Prostate gland (tissue), 2 donors: ENCODE measurements around the gene CRYGN. TPM values are rescaled to one million over a fixed set of nuclear protein-coding genes. Genes with fewer than 3 reads are reported as not detected.
A peak's percentile ranks its signal among the peaks of the same experiment; 100 is the strongest.

Experiments
- DNase-seq: peaks from one replicate; pipeline ENCODE4 v3.0.0-alpha.2; 2019; ENCODE audit warnings: low spot score
- H3K27ac ChIP-seq, 2 donors: fragments of 200-600 bp; sonication (generic); 2 replicates each; pipeline ENCODE4 v1.5.1; 2017 to 2019
- H3K27me3 ChIP-seq: fragments of 200-600 bp; sonication (generic); replicated peaks from 2 replicates; pipeline ENCODE4 v1.5.1; 2019; ENCODE audit not compliant: insufficient read depth
- H3K36me3 ChIP-seq, 2 donors: fragments of 200-600 bp; sonication (generic); 1 replicate in 1 of 2; 2 replicates in 1 of 2; pipeline versions ENCODE4 v1.5.1 to v1.8.1; 2017 to 2019
- H3K4me1 ChIP-seq: fragments of 200-600 bp; sonication (generic); replicated peaks from 2 replicates; pipeline ENCODE4 v1.5.1; 2019
- H3K4me3 ChIP-seq, 2 donors: fragments of 200-600 bp; sonication (generic); 2 replicates each; pipeline ENCODE4 v1.5.1; 2017 to 2019
- H3K9me3 ChIP-seq: fragments of 200-600 bp; sonication (generic); 2 replicates; pipeline ENCODE4 v1.5.1; 2017
- CTCF ChIP-seq, 4 experiments: fragments of 200-600 bp in 2 of 4; fragments of 450-650 bp in 2 of 4; sonication (generic) in 2 of 4; IDR thresholded peaks; 1 replicate in 3 of 4; 2 replicates in 1 of 4; pipeline ENCODE4 v1.5.1; 2016 to 2019; ENCODE audit warnings: antibody characterized with exemption in 4 of 4, mild to moderate bottlenecking in 2 of 4, moderate library complexity in 2 of 4
- POLR2A ChIP-seq: fragments of 450-650 bp; IDR thresholded peaks from one replicate; pipeline ENCODE4 v1.6.1; 2016; ENCODE audit warnings: antibody characterized with exemption, mild to moderate bottlenecking
- POLR2AphosphoS5 ChIP-seq: sonication (generic); formaldehyde crosslinking; IDR thresholded peaks from one replicate; pipeline ENCODE4 v1.6.1; 2017; ENCODE audit warnings: antibody characterized with exemption
- WGBS: methylation state at CpG from one replicate; pipeline ENCODE4 v1.1.5; 2018; 5-methylcytosine and 5-hydroxymethylcytosine counted together
- intact Hi-C: fragments of 100-400 bp; cut with DNase I; formaldehyde crosslinking; loops from one replicate; pipeline ENCODE4 v1.14.2; 2022
- total RNA-seq, 2 donors: library from RNA; depleted of rRNA; stranded (reverse); fragments of >200 nt; gene quantifications; one replicate each; pipeline ENCODE4 v1.1.0, GENCODE V29; 2016

The CRYGN gene
- total RNA-seq, 2 donors from 2014 or later = not detected

GRCh38 chr7:151432658-151433521 lies 7.1 kb downstream of the CRYGN start:
- no peaks in the 10 kb centered on the region for H3K4me1 ChIP-seq
- H3K27ac ChIP-seq = no peak overlapping the region
- intact Hi-C loops = no loop called here

GRCh38 chr7:151431768-151432311 lies 8.1 kb downstream of the CRYGN start:
- intact Hi-C loops = no loop called here
- no peaks in the 10 kb centered on the region for H3K36me3 ChIP-seq
- no peaks in the 10 kb centered on the region for H3K9me3 ChIP-seq
- no peak overlapping the region for H3K4me3 ChIP-seq
- 97% methylated on average over 24 of the region's 25 CpGs for WGBS
- TF ChIP-seq POLR2A (no peak), CTCF (IDR thresholded peaks at IDR 0.05) (no peak), POLR2AphosphoS5 (no peak)
- H3K27me3 ChIP-seq = no peaks in the 10 kb centered on the region
- H3K27ac ChIP-seq = no peak overlapping the region
- no peak for DNase-seq
- H3K4me1 ChIP-seq = no peaks in the 10 kb centered on the region

More at GRCh38 chr7:151432658-151433521, 7.1 kb downstream of the CRYGN start:
- no peak overlapping the region for H3K4me3 ChIP-seq
- no peaks in the 10 kb centered on the region for H3K9me3 ChIP-seq
- DNase-seq = no peak
- 60% methylated on average over 14 of the region's 14 CpGs for WGBS
- H3K36me3 ChIP-seq = no peaks in the 10 kb centered on the region
- TF ChIP-seq CTCF (IDR thresholded peaks at IDR 0.05) (peak in 1 of 4 experiments; percentile 10), POLR2A (no peak), POLR2AphosphoS5 (no peak)
- no peaks in the 10 kb centered on the region for H3K27me3 ChIP-seq

- WGBS = 98% methylated on average over 13 of the region's 13 CpGs
- H3K4me1 ChIP-seq = no peaks in the 10 kb centered on the region
These were observed 8.6 kb downstream of the CRYGN start for GRCh38 chr7:151431281-151431767.

GRCh38 chr7:151430391-151431205 lies 9.3 kb downstream of the CRYGN start:
- no peak overlapping the region for H3K4me3 ChIP-seq
- no peaks in the 10 kb centered on the region for H3K9me3 ChIP-seq
- H3K36me3 ChIP-seq = no peaks in the 10 kb centered on the region
- DNase-seq = no peak
- H3K27me3 ChIP-seq = no peaks in the 10 kb centered on the region
- H3K4me1 ChIP-seq = no peaks in the 10 kb centered on the region
- H3K27ac ChIP-seq = no peak overlapping the region
- TF ChIP-seq CTCF (IDR thresholded peaks at IDR 0.05) (no peak), POLR2A (no peak), POLR2AphosphoS5 (no peak)
- intact Hi-C loops = no loop called here
- 93% methylated on average over 15 of the region's 16 CpGs for WGBS

More at GRCh38 chr7:151431281-151431767, 8.6 kb downstream of the CRYGN start:
- intact Hi-C loops = no loop called here
- no peak for DNase-seq
- no peaks in the 10 kb centered on the region for H3K27me3 ChIP-seq
- no peak overlapping the region for H3K4me3 ChIP-seq
- H3K27ac ChIP-seq = no peak overlapping the region
- TF ChIP-seq CTCF (IDR thresholded peaks at IDR 0.05) (no peak), POLR2AphosphoS5 (no peak), POLR2A (no peak)
- H3K36me3 ChIP-seq = no peaks in the 10 kb centered on the region
- no peaks in the 10 kb centered on the region for H3K9me3 ChIP-seq
